Panc1 (cell line): ENCODE data around the gene WDR90.
A peak's percentile ranks its signal among the peaks of the same experiment; 100 is the strongest.

Source experiments
- CTCF ChIP-seq: fragments of 450-650 bp; IDR thresholded peaks from 2 replicates; pipeline ENCODE4 v1.5.1; 2017; ENCODE audit warnings: mild to moderate bottlenecking
- TCF7L2 ChIP-seq: IDR thresholded peaks from 2 replicates; pipeline ENCODE4 v1.6.1; 2011; ENCODE audit warnings: mild to moderate bottlenecking, low read depth, low read length, inconsistent platforms

- TF ChIP-seq CTCF (no peak), TCF7L2 (0 out of 2 replicates have a peak, but pooled peaks have one; percentile 25)
These were observed 65.7 kb downstream of the WDR90 start, which contains the start of gene METRN for GRCh38 chr16:714558-715476.
